GM20000 (cell line): ENCODE data around the gene XRCC4.

ENCODE experiments used
- DNase-seq: peaks from one replicate; pipeline ENCODE4 v3.0.0; 2012; ENCODE audit warnings: low spot score
- CTCF ChIP-seq: IDR thresholded peaks from 2 replicates; pipeline ENCODE4 v1.5.1; 2012; ENCODE audit warnings: mild to moderate bottlenecking, control low read depth; ENCODE audit errors: extremely low read depth, missing control alignments

XRCC4 gene

GRCh38 chr5:83199126-83199525 lies 121.8 kb downstream of the XRCC4 start:
- TF ChIP-seq CTCF, result no peak

GRCh38 chr5:83204651-83205050 lies 127.3 kb downstream of the XRCC4 start:
- peak; percentile 4 for DNase-seq
- no peak for TF ChIP-seq CTCF

More at GRCh38 chr5:83199126-83199525, 121.8 kb downstream of the XRCC4 start:
- DNase-seq, result no peak

- DNase-seq, result no peak
- TF ChIP-seq CTCF, result no peak
Observed at GRCh38 chr5:83209963-83210362, 132.6 kb downstream of the XRCC4 start.

- no peak for TF ChIP-seq CTCF
- DNase-seq, result no peak
Observed at GRCh38 chr5:83219077-83219476, 141.7 kb downstream of the XRCC4 start.

- no peak for DNase-seq
- TF ChIP-seq CTCF, result no peak
Observed at GRCh38 chr5:83219495-83219894, 142.1 kb downstream of the XRCC4 start.

GRCh38 chr5:83220331-83220730 lies 143.0 kb downstream of the XRCC4 start:
- TF ChIP-seq CTCF, result no peak
- no peak for DNase-seq

- no peak for TF ChIP-seq CTCF
Observed at GRCh38 chr5:83222906-83223305, 145.6 kb downstream of the XRCC4 start.

More at GRCh38 chr5:83222906-83223305, 145.6 kb downstream of the XRCC4 start:
- no peak for DNase-seq
